Stimulated activated CD4-positive, alpha-beta T cell treated with anti-CD3 and anti-CD28 coated beads, TNF-alpha, amount 100 ng/mL, for 24 hours (primary cell): ENCODE data around the gene GIGYF1.

Experiments used
- DNase-seq, 3 experiments: peaks; one replicate each; pipeline ENCODE4 v3.0.0-alpha.2; 2020; ENCODE audit warnings: low read depth in 3 of 3

GIGYF1 gene

GRCh38 chr7:100632951-100633717, 60.9 kb downstream of the GIGYF1 start:
- peak; percentile 28 to 67 (median 47) for DNase-seq

- no peak for DNase-seq
These were observed 64.0 kb downstream of the GIGYF1 start for GRCh38 chr7:100630066-100630465.
